Spleen (tissue), 11 donors: Measurements from ENCODE around the gene STXBP5. TPM values are rescaled to one million over a fixed set of nuclear protein-coding genes. Genes with fewer than 3 reads are reported as not detected.

ENCODE experiments used
- DNase-seq: peaks from one replicate; pipeline ENCODE4 v3.0.0-alpha.2; 2020
- H3K27ac ChIP-seq, 8 donors: fragments of 200-600 bp; sonication (generic) in 7 of 8; 1 replicate in 4 of 8; 2 replicates in 4 of 8; pipeline versions ENCODE4 v1.5.0 to v1.8.0; 2016 to 2021; ENCODE audit warnings: inconsistent platforms in 4 of 8, mild to moderate bottlenecking in 4 of 8, moderate library complexity in 1 of 8
- H3K27me3 ChIP-seq, 7 donors: fragments of 200-600 bp; sonication (generic) in 6 of 7; replicated peaks in 1 of 7; 1 replicate in 4 of 7; 2 replicates in 3 of 7; pipeline versions ENCODE4 v1.5.0 to v1.8.0; 2016 to 2021; ENCODE audit warnings: inconsistent platforms in 3 of 7, mild to moderate bottlenecking in 1 of 7
- H3K36me3 ChIP-seq, 6 donors: fragments of 200-600 bp; sonication (generic) in 5 of 6; 1 replicate in 4 of 6; 2 replicates in 2 of 6; pipeline versions ENCODE4 v1.5.0 to v1.8.0; 2016 to 2021; ENCODE audit warnings: inconsistent platforms in 2 of 6
- H3K4me1 ChIP-seq, 6 donors: fragments of 200-600 bp; sonication (generic) in 5 of 6; 1 replicate in 3 of 6; 2 replicates in 3 of 6; pipeline versions ENCODE4 v1.5.0 to v1.8.0; 2016 to 2021; ENCODE audit warnings: inconsistent platforms in 3 of 6
- H3K4me3 ChIP-seq, 8 donors: fragments of 200-600 bp; sonication (generic) in 7 of 8; 1 replicate in 4 of 8; 2 replicates in 4 of 8; pipeline versions ENCODE4 v1.5.0 to v1.8.0; 2016 to 2021; ENCODE audit warnings: inconsistent platforms in 4 of 8, mild to moderate bottlenecking in 4 of 8, moderate library complexity in 2 of 8
- H3K9me3 ChIP-seq, 8 donors: fragments of 200-600 bp; sonication (generic) in 7 of 8; 1 replicate in 4 of 8; 2 replicates in 4 of 8; pipeline versions ENCODE4 v1.5.0 to v1.8.0; 2016 to 2021; ENCODE audit warnings: inconsistent platforms in 4 of 8
- POLR2A ChIP-seq, 3 donors: fragments of 450-650 bp; IDR thresholded peaks; one replicate each; pipeline ENCODE4 v1.5.1; 2017; ENCODE audit warnings: antibody characterized with exemption in 3 of 3, mild to moderate bottlenecking in 1 of 3
- POLR2AphosphoS5 ChIP-seq, 3 donors: sonication (generic); formaldehyde crosslinking; IDR thresholded peaks; one replicate each; pipeline ENCODE4 v1.5.1; 2017; ENCODE audit warnings: antibody characterized with exemption in 3 of 3
- WGBS, 5 donors: extraction: QIAGEN DNeasy Blood & Tissue Kit in 3 of 5; methylation state at CpG; one replicate each; pipeline versions ENCODE4 v1.1.5 to v1.1.7; 2013 to 2018; 5-methylcytosine and 5-hydroxymethylcytosine counted together
- intact Hi-C: fragments of 100-400 bp; cut with DNase I; formaldehyde crosslinking; loops from one replicate; pipeline ENCODE4 v1.15.0; 2023; ENCODE audit warnings: low total_unique reads
- polyA plus RNA-seq, 3 donors: library from polyadenylated mRNA; stranded (reverse); fragments of 200-250 nt; gene quantifications; one replicate each; pipeline ENCODE4 v1.2.1, GENCODE V29; 2013
- total RNA-seq, 7 donors: library from RNA; depleted of rRNA in 3 of 7; stranded (reverse); fragments of >200 nt in 3 of 7; fragmentation: NEBNext Ultra II Directional in 4 of 7; extraction: Animal tissue kit (Norgen Biotek cat#: 25700) in 4 of 7; gene quantifications; one replicate each; pipeline versions ENCODE4 v1.1.0 to v1.2.1, GENCODE V29; 2016 to 2021
- TF ChIP-seq, protein P1 (sequence below), 11 experiments: fragments of 200-600 bp in 7 of 11; fragments of 450-650 bp in 4 of 11; sonication (generic) in 4 of 11; IDR thresholded peaks in 8 of 11; conservative IDR thresholded peaks in 3 of 11; 1 replicate in 7 of 11; 2 replicates in 4 of 11; pipeline versions ENCODE4 v1.4.0 to v1.8.0; 2016 to 2021; ENCODE audit warnings: antibody characterized with exemption in 11 of 11, inconsistent platforms in 4 of 11, mild to moderate bottlenecking in 1 of 11
- donor health status: healthy with polysubstance abuse.
- donor health status: DM: no; HTN: no; CAD: no; lungs with moderate emphysema.
- donor health status: DM: no; HTN: no; CAD: no.
- donor health status: Bipolar disorder and iron deficiency.
- donor health status: healthy.
- donor health status: DM: no; HTN: no; CAD: no.
- donor health status: DM: yes; HTN: yes; CAD: no.

Gene STXBP5
- total and polyA plus RNA-seq, 10 donors: 6.5 to 51.1 (median 32.3) TPM

- 77 to 87% (median 81%) methylated on average over 5 of the region's 5 CpGs for WGBS, 5 donors
- Histone ChIP-seq H3K27me3 (no peaks in the 10 kb centered on the region), H3K4me1 (no peaks in the 10 kb centered on the region), H3K4me3 (no peak overlapping the region), H3K9me3 (no peaks in the 10 kb centered on the region), H3K27ac (no peak overlapping the region), H3K36me3 (no peaks in the 10 kb centered on the region)
- no peak for DNase-seq
- intact Hi-C loops: no loop called here
- TF ChIP-seq, protein P1, sequence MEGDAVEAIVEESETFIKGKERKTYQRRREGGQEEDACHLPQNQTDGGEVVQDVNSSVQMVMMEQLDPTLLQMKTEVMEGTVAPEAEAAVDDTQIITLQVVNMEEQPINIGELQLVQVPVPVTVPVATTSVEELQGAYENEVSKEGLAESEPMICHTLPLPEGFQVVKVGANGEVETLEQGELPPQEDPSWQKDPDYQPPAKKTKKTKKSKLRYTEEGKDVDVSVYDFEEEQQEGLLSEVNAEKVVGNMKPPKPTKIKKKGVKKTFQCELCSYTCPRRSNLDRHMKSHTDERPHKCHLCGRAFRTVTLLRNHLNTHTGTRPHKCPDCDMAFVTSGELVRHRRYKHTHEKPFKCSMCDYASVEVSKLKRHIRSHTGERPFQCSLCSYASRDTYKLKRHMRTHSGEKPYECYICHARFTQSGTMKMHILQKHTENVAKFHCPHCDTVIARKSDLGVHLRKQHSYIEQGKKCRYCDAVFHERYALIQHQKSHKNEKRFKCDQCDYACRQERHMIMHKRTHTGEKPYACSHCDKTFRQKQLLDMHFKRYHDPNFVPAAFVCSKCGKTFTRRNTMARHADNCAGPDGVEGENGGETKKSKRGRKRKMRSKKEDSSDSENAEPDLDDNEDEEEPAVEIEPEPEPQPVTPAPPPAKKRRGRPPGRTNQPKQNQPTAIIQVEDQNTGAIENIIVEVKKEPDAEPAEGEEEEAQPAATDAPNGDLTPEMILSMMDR (IDR thresholded peaks at IDR 0.05 in 8 of 11, conservative IDR thresholded peaks at IDR 0.05 in 3 of 11): no peak
- TF ChIP-seq POLR2A (IDR thresholded peaks at IDR 0.05) (no peak), POLR2AphosphoS5 (IDR thresholded peaks at IDR 0.05) (no peak)
Observed at GRCh38 chr6:147173140-147173539, 31.1 kb upstream of the STXBP5 start.

DNA sequence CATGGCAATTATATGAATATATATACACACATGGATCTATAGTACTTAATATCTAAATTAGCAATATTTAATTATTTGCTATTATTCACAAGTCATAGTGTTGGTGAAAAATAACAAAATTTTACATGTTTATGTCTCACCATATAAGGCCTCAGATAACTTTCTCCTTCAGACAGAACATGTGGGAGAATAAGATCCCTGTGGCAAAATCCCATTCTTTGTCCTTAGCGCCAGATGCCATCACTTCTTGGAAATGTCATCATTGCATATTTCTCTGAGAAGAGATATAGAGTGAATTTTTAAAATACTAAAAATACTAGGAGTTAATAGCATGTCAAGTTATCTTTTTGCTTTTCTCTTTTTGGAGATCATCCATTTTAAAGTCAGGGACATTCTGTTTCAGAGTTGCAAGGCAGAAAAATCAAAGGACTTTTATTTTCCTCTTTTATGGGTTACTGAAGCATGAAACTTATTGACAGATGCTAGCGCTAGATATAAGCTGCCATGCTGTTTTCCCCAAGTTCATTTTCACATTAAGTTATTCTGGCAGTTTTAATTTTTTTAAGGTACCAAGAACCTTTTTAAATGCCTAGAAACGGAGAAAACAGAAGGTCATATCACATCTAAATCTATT is 30.4 kb upstream of the STXBP5 start:
- Histone ChIP-seq H3K4me1 (no peaks in the 10 kb centered on the region), H3K9me3 (no peaks in the 10 kb centered on the region), H3K4me3 (no peak overlapping the region), H3K27me3 (no peaks in the 10 kb centered on the region), H3K36me3 (no peaks in the 10 kb centered on the region), H3K27ac (no peak overlapping the region)
- WGBS, 5 donors: 82 to 97% (median 89%) methylated on average over 3 of the region's 3 CpGs
- intact Hi-C loops: no loop called here
- TF ChIP-seq POLR2A (IDR thresholded peaks at IDR 0.05) (no peak), POLR2AphosphoS5 (IDR thresholded peaks at IDR 0.05) (no peak)
- TF ChIP-seq, protein P1 (IDR thresholded peaks at IDR 0.05 in 8 of 11, conservative IDR thresholded peaks at IDR 0.05 in 3 of 11): no peak
- DNase-seq: no peak

- H3K9me3 ChIP-seq: no peaks in the 10 kb centered on the region
- no peak overlapping the region for H3K27ac ChIP-seq
- no peaks in the 10 kb centered on the region for H3K27me3 ChIP-seq
- DNase-seq: no peak
- WGBS, 5 donors: 42 to 60% (median 52%) methylated on average over 1 of the region's 1 CpG
- TF ChIP-seq POLR2AphosphoS5 (IDR thresholded peaks at IDR 0.05): no peak
- H3K4me3 ChIP-seq: no peak overlapping the region
- no peaks in the 10 kb centered on the region for H3K36me3 ChIP-seq
- no peaks in the 10 kb centered on the region for H3K4me1 ChIP-seq
- intact Hi-C loops: no loop called here
Observed at GRCh38 chr6:147176795-147177194, 27.4 kb upstream of the STXBP5 start.

- Histone ChIP-seq H3K4me3 (no peak overlapping the region), H3K27me3 (no peaks in the 10 kb centered on the region), H3K4me1 (no peaks in the 10 kb centered on the region), H3K27ac (no peak overlapping the region), H3K36me3 (no peaks in the 10 kb centered on the region), H3K9me3 (no peaks in the 10 kb centered on the region)
- WGBS, 5 donors: 93 to 98% (median 97%) methylated on average over 3 of the region's 3 CpGs
- DNase-seq: no peak
- intact Hi-C loops: no loop called here
- no peak for TF ChIP-seq POLR2A (IDR thresholded peaks at IDR 0.05)
- no peak for TF ChIP-seq POLR2AphosphoS5 (IDR thresholded peaks at IDR 0.05)
- TF ChIP-seq, protein P1 (IDR thresholded peaks at IDR 0.05 in 8 of 11, conservative IDR thresholded peaks at IDR 0.05 in 3 of 11): no peak
Observed at GRCh38 chr6:147177286-147177685, 26.9 kb upstream of the STXBP5 start.

DNA sequence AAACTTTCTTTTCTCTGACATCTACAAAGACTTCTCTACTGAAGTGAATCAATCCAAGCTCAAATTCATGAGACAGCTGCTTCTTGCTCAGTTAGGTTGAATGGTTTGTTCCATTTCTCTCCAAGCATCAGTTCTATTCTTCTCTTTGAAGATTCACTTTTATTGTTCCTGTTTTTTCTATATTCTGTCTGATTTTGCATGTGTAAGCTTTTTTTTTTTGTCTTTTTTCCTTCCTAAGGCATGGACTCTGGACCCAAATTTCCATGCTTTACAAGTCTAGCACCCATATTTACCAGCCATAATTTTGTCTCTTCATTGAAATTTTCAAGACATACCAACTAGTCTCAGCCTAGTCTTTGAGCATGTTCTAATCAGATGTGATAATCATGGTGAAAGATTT is 25.9 kb upstream of the STXBP5 start:
- Histone ChIP-seq H3K9me3 (no peaks in the 10 kb centered on the region), H3K27ac (no peak overlapping the region), H3K4me3 (no peak overlapping the region), H3K27me3 (no peaks in the 10 kb centered on the region), H3K4me1 (no peaks in the 10 kb centered on the region), H3K36me3 (no peaks in the 10 kb centered on the region)
- intact Hi-C loops: no loop called here
- no peak for DNase-seq
- TF ChIP-seq, protein P1 (IDR thresholded peaks at IDR 0.05 in 8 of 11, conservative IDR thresholded peaks at IDR 0.05 in 3 of 11): no peak
- TF ChIP-seq POLR2A (IDR thresholded peaks at IDR 0.05): no peak
- TF ChIP-seq POLR2AphosphoS5 (IDR thresholded peaks at IDR 0.05): no peak
